Stimulated activated CD4-positive, alpha-beta T cell treated with anti-CD3 and anti-CD28 coated beads, Interleukin-4, amount 100 ng/mL, for 48 hours (primary cell): ENCODE results near the gene HCN3.

Experiments used
- DNase-seq, 2 donors: peaks; one replicate each; pipeline ENCODE4 v3.0.0-alpha.2; 2020; ENCODE audit warnings: low read depth in 2 of 2

HCN3 gene

DNA sequence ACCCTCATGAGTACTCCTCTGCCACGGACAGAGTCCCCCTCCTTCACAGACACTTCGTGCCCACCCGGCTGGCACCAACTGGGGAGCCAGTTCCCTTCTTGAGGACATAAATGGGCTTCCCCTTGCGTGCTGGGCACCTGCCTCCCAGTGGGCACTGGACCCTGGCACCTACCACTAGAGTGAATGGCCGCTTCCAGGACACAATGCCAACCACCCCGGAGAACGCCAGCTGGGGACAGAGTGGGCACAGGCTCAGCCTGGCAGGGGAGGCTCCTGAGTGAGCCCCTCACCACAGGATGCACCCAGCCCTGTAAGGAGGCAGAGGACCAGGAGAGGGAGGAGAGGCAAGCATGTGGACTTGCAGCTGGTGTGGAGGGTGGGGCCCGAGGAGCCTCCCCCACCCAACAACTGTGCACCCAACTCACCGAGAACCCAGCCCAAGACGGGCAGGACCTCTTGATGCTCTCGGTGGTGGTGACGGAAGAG is 23.0 kb upstream of the HCN3 start:
- no peak for DNase-seq

DNA sequence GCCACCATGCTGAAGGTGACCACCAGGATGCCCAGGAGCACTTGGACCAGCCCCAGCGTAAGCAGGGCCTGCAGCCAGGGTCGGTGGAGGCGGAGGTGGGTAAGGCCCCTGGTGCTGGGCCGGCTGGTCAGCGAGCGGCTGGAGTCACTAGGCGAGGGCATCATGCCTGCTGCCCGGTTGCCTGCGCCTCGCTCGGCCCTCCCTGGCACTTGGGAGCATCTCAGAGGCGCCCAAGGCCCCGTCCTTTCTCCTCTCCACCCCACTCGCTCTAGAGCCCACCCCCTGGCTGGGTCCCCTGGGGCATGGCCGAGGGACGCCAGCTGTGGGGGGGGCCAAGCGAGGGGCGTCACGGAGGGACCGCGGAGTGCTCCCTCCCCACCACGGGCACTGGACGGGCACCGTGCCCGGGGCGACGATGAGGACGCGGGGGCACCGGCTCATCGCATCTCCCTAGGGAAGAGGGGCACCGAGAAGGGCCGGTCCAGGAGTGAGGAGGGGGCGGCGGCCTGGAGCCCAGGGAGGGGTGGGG is 22.5 kb upstream of the HCN3 start:
- no peak for DNase-seq

DNA sequence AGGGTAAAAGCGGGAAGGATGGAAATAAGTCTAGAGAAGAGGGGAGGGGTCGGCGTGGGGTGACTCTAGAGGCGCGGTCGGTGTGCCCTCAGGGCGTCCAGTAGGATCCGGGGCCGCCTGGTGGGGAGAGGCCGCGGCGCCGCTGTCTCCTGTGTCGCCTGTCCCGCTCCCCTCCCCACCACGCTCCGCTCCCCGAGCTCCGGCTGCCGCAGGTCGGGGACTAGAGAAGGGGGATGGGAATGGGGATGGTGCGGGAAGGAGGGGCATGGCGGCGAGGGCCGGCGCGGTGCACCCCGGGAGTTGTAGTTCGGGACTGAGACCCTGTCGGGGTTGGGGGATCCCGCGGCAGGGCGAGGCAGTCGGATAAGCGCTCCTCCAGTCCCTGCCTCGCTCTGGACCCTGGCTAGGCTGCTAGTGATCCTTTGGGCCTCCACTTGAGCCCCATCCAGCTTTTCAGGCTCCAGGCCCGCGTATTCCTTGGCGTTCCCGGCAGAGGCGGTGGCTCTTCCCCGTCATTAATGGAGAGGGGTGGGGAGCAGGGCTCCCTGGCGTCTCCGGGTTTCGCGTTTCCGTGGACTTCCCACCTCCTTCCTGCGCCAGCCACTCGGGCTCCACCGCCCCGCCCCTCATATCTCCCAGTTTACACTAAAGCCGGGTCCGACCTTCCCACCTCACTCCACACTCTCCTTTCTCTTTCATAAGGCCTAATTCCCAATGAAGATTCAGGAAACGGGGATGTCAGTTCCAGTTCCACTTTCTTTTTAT is 21.8 kb upstream of the HCN3 start, which contains the start of gene ENTREP3:
TSS of gene ENTREP3 (minus strand) at position 241 of the 765 bp plus-strand sequence. CDS start 606 bp downstream, outside the sequence.
- peak; percentile 74 to 75 for DNase-seq

DNA sequence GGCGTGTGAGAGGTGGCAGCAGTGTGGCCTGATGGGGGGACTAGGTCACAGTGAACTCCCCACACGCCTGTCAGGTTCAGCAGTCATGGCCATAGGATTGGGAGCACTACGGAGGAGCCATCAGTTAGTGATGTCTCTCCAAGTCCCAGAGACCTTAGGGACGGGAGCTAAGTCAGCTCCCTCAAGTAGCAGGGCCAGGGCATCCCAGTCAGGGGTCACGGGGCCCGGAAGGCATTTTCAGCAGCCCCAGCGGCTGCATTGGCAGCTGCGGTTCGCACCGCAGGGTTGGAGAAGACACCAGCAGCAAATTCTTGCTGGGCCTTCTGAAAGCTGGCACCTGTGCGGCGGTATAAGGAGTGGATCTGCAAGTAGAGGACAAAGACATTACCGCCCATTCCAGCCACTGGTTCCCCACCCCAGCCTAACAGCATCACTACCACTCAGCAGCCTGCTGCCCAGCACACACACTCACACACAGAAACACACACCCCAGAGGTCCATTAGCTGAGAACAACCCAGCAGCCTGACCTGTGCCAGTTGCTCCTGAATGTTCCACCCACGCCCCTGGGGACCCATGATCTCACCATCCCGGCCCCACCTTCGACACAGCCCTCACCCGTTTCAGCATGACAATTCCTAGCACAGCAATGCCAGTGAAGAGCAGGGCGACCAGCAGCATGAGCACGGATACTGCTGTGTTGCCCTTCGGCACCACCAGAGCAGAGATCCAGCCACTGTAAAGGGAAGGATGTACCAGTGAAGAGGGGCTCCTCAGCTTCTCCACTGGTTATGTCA is 21.0 kb upstream of the HCN3 start:
- no peak for DNase-seq

DNA sequence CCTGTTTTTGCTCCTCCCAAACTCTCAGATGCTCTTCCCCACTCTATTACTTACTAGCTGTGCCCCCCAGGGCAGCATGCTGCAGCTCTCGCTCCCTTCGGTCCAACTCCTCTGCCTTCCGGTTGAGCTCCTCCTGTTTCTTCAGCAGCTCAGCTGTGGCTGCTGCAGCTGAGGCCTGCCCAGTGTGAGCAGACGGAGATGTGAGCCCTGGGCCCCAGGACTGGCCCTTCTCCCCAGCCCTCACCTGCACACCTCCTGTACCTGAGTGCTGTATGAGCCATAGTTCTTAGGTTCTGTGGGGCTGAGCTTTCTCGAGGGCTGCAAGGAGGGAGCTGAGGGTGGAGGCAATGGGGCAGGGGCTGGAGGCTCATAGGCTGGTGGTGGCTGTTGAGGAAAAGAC is 17.0 kb upstream of the HCN3 start:
- no peak for DNase-seq

DNA sequence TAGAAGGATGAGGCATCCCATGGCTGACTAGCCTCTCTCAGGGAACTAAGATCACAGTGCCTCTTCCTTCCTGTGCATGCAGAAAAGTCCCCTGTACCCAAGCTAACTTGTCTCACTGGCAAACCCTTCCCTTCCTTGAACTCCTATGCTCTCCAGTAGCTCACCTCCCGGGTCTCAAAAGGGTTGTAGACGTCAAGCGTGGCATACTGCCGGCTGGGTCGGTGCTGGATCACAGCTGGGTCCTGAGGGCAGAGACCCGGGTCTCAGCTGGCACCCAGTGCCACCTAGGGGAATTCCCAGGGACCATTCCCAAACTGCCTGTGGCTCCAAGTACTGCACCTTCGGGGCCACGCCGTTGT is 15.8 kb upstream of the HCN3 start:
- DNase-seq: no peak

DNA sequence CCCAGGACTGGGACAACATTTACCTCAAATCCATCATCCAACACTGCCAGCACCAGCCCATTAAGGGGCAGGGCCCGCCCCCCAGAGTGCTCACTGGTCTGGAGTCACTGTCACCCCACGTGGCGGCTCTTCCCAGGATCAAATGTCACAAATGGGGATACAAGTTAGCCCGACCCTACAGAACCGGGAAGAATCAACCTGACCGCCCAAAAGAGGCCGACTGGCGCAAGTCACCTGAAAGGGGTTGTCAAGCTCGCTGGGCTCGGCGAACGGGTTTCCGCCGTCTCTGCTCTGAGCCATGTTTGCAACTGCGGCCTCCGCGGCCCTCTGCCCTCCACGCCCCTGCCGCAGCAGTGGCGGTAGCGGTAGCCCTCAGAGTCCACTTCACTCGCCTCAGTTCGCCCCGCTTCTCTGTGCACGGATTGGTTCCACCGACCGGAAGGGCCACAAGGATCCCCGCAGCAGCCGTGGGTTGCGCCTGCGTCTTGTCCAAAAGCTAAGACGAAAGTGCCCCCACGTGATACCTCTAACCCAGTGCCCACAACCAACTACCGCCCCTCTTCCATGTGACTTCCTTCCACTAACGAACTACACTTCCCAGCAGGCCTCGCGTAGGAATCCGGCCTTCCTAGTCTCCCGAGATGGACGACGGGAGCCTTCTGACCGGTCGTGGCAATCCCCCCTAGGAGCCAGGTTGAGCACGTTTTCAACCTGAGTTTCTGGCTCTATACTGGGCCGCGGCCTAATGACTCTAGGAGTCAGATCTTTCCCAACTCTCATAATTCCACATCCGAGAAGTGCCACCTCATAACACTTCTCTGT is 15.2 kb upstream of the HCN3 start, which contains the start of gene SCAMP3:
TSS of gene SCAMP3 (minus strand) at position 509 of the 822 bp plus-strand sequence. CDS start at position 300, 209 bp downstream.
- peak; percentile 70 to 88 for DNase-seq

DNA sequence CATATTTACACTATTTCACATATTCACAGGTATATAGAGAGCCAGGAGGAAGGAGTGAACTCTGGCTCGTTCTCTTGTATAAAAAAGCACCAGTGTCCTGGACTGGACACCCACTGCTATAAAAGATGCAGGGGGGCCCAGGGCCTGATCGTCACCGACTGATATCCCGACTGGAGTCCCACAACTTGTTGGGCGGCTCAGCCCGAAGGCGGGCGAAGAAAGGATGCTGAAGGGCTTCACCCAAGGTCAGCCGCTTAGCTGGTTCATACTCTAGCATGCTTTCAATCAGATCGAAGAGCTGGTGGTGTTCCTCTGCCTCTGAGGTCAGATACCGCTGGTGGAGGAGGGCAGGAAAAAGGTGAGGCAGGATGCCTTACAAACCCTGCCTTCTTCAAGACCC is 14.2 kb upstream of the HCN3 start:
- no peak for DNase-seq

DNA sequence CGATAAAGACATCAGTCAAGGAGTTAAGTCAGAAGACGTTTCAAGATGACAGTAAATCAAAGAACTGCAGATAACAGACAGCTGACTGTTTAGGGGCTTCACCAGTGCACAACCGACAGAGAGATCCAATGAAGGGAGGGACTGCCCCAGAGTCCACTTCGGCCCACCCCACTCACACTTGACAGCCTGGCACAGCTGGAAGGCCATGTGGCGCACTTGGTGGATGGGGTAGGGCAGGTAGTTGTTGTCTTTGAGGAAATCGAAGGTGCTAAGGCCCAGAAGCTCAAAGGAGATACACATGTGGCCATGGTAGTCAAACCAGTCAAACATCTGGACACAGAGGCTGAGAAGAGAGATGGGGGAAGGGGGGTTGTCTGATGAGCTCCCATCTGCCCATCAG is 10.7 kb upstream of the HCN3 start:
- DNase-seq: no peak

DNA sequence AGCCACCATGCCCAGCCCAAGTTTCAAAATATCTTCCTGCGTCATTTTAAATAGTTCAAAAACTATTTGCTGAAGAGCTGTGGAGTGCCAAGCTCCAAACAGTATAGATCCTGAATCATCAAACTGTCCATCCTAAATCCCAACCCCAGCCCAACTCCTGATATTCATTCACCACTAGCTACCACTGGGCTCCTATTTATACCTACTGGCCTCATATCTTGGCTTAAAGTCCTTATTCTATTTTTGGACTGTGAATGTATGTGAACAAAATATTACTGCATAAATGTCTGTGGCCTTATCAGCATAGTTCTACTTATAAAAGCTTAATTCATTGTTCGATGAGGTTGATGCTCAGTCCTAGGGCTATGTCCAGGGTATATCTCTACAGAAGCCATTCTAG is 9.9 kb upstream of the HCN3 start:
- DNase-seq: no peak

DNA sequence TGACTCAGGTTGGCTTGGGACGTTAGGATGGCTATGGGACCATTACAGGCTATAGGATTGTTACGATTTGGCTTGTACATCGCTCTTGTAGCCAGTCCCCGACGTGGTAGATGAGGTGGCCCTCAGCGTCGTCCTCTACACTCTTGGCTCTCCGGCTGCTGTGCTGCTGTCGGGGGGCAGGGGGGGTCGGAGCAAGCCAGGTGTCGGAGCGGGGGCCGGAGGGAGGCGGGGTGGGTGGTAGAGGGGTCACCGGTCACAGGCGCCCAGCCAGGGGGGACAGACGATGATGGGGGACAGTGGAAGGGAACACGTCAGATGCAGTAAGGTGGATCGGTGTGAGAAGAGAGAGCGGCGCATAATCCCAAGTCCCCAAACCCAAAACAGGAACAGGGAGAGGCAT is 8.6 kb upstream of the HCN3 start:
- no peak for DNase-seq

DNA sequence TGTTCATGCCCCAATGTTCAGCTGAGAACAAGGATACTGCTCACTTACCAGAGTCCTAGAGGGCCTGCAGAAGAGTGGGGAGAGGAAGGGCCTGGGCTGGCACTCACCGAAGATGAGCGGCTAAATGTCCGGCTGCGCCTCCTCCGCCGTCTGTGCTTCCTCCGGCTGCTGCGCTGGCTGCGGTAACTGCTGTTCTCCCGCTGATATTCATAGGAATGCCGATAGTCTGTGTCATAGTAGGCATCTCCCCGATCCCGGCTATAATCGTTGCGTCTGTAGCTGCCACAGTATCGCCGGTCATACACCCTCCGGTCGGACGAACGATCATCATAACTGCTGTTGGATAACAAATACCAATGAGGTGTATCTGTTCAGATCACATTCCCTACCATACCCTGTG is 7.9 kb upstream of the HCN3 start:
- no peak for DNase-seq

DNA sequence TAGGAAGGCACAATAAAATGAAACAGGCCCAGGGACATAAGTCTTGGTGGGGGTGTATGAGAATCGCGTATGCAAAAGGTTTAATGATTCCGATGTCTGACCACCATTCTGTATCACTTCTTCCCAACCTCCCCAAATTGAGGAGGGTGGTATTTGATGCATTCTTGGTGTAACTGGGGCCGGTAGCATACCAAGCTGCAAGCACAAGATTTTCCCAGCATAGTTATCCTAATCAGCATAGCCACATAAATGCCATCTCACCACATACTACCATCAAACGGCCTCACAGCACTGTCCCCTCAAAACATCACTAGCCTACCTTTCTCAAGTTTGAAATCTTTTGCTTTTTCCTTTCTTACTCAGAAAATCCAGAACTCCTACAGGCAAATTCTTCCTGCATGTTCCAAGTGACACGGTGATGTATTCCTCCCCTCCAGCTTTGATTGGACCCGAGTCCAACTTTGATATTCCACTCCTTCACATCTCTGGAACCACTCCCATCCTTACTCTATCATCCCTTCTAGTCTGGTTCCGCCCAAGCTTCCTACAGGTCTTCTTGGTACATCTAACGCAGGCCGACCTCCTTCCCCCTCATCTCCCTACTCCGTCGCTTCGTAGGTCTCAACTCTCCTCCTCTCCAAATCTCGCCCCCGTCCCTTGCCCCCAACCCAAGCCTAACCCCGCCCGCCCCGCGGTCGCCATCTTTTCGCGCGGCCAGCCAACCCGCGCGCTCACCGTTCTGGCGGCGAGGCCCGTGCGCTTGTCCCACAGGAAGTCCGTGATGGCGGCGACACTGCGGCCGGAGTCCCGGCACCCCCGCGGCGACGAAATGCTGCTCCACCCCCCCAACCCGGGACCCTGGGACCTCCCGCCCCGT is 4.6 kb upstream of the HCN3 start:
- no peak for DNase-seq

DNA sequence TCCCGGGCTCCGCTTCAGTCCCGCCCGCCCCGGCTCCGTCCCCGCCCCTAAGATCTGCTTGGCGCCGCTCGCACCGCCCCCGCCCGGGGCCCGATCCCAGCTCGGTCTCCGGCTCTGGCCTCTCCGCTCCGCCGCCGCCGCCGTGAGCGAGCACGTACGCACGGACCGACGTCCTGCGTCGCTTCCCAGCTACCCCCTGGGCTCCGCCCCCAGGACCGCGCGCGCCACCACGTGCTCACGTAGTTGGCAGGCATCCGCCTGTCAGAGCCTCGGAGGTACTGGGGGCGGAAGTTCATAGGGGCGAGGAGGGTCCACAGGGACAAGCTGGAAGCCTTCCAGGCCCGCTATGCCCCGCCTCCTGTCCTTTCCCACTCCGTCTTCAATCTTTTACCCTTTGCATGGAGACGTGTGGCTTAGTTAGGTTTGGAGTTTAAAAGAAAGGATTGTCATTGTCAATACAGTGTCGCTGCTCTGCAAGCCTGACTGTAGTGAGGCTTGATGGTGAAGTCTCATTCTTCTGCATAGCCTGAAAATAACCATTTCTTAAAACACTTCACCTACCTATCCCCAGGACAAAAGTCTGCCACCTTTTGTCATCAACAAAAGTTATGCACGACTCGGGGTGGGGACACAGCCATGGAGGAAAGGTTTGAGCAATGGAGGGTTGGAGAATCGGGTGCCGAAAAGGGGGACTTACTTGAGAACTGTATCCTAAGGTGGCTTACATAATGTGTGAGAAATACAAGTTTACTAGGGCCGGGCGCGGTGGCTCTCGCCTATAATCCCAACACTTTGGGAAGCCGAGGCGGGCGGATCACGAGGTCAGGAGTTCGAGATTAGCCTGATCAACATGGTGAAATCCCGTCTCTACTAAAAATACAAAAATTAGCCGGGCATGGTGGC is 3.7 kb upstream of the HCN3 start, which contains the start of gene CLK2:
TSS of gene CLK2 (minus strand) at position 162 of the 903 bp plus-strand sequence. CDS start 2,527 bp downstream, outside the sequence.
- DNase-seq: peak; percentile 96 to 98

DNA sequence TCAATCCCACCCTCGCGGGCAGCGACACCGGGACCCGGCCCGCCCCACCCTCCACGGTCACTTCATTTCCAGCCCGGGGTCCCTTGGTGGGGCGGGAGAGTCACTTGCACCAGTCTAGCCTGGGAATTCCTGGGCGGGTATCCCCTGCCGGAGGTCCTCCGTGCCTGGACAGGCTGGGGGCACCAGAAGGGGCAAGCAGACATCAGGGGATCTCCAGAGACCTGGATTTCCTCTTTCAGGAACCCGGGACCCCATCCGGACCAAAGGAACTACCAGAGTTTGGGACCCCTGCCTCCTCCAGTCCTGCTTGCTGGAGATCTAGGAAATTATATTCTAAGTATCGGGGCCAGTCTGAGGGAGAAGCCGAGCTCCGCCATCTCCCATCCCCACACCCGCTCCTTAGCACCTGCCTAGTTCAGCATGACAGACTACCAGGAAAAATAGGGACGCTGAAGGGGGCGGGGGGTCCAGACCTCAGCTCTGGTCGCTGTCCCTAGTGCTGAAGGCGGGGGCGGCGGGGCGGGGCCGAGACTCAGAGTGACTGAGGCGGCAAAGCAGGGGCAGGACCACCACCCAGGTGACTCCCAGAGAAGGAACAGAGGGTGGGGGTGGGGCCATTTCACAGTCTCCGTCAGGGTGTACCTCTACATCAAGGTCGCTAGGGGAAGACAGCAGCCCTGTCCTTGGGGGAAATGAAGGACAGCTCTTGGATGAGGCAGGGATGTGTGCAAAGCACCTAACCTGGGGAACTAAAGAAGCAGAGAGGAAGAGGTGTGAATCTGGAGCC is 832 bp downstream of the HCN3 start:
- peak; percentile 64 to 81 for DNase-seq

DNA sequence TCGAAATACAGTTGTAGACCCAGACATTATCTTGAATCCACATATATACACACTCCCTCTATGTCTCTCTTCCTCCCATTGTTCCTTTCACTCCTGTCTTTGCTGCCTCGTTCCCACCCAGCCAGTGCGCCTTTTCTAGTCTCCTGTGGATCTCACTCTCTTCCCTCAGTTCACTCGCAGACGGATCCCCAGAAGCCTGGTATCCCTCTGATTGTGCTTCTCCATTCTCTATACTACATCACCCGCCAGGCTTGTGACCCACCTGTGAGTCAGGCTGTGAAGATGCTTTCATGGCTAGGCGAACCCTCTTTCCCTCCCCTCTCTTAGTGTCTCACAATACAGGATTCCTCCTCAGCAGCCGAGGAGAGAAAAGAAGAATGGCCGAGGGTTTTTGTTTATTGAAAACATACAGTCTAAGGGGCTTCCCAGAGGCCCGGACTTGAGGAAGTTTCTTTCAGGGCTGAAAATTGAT is 1.5 kb downstream of the HCN3 start:
- DNase-seq: no peak

DNA sequence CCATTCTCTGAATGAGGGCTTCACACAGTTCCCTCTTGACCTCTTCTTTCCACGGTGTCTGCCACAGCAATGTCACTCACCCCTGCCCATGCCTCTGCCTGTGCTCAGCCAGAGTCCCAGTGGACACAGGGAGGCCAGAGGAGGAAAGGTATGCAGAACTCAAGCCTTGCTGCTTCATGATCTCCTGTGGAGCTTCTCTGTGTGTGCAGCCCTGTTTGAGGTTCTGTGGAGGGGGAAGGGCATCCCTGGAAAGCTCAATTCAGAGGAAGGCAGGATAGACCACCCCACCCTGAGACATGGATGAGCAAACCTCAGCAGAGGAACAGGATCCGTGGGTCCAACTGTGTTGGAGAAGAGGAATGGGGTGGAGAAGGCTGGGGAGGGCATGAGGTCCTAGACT is 2.0 kb downstream of the HCN3 start:
- no peak for DNase-seq

DNA sequence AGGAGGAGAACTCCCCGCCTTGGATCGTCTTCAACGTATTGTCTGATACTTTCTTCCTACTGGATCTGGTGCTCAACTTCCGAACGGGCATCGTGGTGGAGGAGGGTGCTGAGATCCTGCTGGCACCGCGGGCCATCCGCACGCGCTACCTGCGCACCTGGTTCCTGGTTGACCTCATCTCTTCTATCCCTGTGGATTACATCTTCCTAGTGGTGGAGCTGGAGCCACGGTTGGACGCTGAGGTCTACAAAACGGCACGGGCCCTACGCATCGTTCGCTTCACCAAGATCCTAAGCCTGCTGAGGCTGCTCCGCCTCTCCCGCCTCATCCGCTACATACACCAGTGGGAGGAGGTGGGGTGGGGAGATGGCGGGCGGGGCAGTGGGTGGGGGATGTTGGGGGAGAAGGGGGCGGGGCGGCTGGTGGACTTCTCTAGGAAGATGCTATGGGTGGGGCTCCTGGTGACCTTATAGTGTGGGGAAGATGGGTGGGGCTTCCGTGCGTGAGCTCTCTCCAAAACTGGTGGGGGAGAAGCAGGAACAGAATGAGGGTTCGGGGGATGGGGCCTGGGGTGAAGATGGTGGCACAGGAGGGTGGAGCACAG is 5.3 kb downstream of the HCN3 start:
- no peak for DNase-seq
